IPS-18c (cell line): ENCODE results near the gene STIL.
"Not testable (repeated sequence)": the region's sequence is repeated elsewhere in the genome, so short reads cannot be mapped to it uniquely, and the experiment has no call there.

Source experiments
- H3K4me3 ChIP-seq: 2 replicates; pipeline ENCODE4 v1.7.0; 2013; ENCODE audit warnings: low read depth, mild to moderate bottlenecking, low read length, moderate library complexity; ENCODE audit not compliant: insufficient read depth
- H3K9me3 ChIP-seq: one replicate; pipeline ENCODE4 v1.6.1; 2013; ENCODE audit warnings: mild to moderate bottlenecking, low read length, moderate library complexity; ENCODE audit not compliant: control insufficient read depth, insufficient read depth

Gene STIL

GRCh38 chr1:47328992-47329391 is 15.0 kb upstream of the STIL start:
- H3K9me3 ChIP-seq, result no peaks in the 10 kb centered on the region
- no peak overlapping the region for H3K4me3 ChIP-seq

DNA sequence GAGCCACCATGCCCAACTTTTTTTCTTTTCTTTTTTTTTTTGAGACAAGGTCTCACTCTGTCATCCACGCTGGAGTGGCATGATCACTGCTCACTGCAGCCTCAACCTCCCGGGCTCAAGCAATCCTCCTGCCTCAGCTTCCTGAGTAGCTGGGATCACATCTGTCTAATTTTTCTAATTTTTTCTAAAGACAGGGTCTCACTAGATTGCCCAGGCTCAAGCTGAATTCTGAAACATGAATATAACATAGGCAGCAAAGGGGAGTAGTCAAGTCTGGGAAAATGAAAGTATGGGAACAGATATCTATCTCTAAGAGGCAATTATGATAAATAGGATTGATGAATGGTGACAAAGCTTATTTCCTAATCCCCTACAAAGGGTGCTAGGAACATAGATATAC is 12.3 kb upstream of the STIL start:
- H3K4me3 ChIP-seq, result no peak overlapping the region
- peaks cover 2% of the 10 kb centered on the region for H3K9me3 ChIP-seq

DNA sequence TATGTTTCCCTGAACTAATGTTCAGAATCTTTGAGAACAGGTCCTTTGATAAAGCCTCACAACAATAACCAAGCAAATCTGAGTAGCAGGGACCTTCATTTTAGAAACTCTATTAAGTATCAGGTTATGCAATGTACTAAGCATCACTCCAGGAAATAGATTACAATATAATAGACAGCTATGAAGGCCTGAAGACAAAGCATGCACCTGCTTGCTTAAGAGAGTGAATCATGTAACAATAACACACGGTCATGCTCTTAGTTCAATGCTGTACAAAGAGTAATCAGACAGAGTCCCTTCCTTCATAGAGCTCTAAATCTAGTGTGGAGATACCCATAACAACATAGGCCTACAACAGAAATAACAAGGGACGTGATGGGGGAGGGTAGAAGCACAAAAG is 11.6 kb upstream of the STIL start:
- no peak overlapping the region for H3K4me3 ChIP-seq
- H3K9me3 ChIP-seq, result peaks cover 2% of the 10 kb centered on the region

DNA sequence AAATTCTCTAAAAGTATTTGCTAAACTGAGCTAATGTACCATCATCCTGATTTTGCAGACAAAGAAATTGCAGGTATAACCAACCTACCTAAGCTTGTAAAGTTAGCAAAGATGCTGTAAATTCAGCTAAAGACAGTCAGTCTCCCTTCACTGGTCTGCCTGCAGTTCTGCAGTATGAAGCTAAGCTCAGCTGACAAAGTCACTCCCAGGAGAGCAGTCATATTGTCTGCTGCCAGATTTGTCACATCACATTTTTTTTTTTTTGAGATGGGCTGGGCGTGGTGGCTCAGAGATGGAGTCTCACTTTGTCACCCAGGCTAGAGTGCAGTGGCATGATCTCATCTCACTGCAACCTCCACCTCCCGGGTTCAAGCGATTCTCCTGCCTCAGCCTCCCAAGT is 10.7 kb upstream of the STIL start:
- H3K9me3 ChIP-seq, result peaks cover 2% of the 10 kb centered on the region
- no peak overlapping the region for H3K4me3 ChIP-seq

- peaks cover 2% of the 10 kb centered on the region for H3K9me3 ChIP-seq
- H3K4me3 ChIP-seq, result no peak overlapping the region
These were observed 9.7 kb upstream of the STIL start for GRCh38 chr1:47323599-47324031.

- not testable (repeated sequence) for H3K4me3 ChIP-seq, H3K9me3 ChIP-seq
These were observed 6.0 kb upstream of the STIL start for GRCh38 chr1:47319968-47320367.

DNA sequence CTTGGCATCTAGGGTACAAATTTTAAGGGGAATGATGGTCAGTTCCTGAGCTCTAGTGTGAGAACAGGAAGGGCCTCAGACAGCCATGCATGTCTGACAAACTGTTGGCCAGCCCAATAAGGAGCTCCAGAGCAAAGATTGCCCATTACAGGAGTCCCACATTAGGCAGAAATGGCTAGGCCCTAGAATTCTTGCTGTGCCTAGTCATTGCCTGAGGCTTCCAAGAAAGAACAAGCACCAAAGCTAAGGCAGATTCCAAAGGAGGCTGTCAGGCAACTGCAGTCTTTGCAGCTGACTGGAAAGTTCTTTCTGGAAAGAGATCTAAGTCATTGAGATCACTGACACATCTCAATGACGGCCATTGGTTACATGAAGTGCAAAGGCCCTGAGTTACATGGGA is 3.9 kb upstream of the STIL start:
- no peak overlapping the region for H3K4me3 ChIP-seq
- H3K9me3 ChIP-seq, result peaks cover 2% of the 10 kb centered on the region

GRCh38 chr1:47309427-47309826 is 4.5 kb downstream of the STIL start:
- Histone ChIP-seq H3K4me3 (no peak overlapping the region), H3K9me3 (no peaks in the 10 kb centered on the region)

- Histone ChIP-seq H3K4me3 (no peak overlapping the region), H3K9me3 (no peaks in the 10 kb centered on the region)
These were observed 11.5 kb downstream of the STIL start for GRCh38 chr1:47302472-47302871.

- Histone ChIP-seq H3K9me3 (no peaks in the 10 kb centered on the region), H3K4me3 (no peak overlapping the region)
These were observed 15.8 kb downstream of the STIL start for GRCh38 chr1:47298025-47298699.

DNA sequence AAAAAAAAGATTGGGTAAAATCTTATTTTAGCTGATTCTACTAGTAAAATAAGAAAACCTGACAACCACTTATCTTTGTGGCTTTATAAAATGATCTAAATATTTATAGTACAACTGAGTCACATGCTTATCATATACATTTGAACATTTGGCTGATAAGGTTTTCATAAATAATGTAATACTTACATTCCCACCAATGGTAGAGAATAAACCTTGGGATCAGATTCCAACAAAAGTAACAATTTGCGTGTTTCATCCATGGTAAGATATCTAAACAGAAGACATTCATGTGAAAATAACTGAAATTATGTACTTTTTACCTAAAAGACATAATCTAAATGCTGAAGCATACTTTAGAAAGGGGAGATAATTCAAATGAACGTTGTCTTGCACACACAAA is 18.4 kb downstream of the STIL start:
- H3K4me3 ChIP-seq, result no peak overlapping the region
- no peaks in the 10 kb centered on the region for H3K9me3 ChIP-seq

DNA sequence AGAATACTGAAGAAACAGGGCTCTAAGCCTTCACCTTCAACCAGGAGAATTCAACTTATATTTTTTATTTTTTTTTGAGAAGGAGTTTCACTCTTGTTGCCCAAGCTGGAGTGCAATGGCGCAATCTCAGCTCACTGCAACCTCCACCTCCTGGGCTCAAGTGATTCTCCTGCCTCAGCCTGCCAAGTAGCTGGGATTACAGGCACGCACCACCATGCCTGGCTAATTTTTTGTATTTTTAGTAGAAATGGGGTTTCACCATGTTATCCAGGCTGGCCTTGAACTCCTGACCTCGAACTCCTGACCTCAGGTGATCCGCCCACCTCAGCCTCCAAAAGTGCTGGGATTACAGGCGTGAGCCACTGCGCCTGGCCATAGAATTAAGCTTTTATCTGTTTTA is 19.1 kb downstream of the STIL start:
- not testable (repeated sequence) for H3K9me3 ChIP-seq, H3K4me3 ChIP-seq

GRCh38 chr1:47288116-47288515 is 25.8 kb downstream of the STIL start:
- H3K9me3 ChIP-seq, H3K4me3 ChIP-seq: not testable (repeated sequence)

DNA sequence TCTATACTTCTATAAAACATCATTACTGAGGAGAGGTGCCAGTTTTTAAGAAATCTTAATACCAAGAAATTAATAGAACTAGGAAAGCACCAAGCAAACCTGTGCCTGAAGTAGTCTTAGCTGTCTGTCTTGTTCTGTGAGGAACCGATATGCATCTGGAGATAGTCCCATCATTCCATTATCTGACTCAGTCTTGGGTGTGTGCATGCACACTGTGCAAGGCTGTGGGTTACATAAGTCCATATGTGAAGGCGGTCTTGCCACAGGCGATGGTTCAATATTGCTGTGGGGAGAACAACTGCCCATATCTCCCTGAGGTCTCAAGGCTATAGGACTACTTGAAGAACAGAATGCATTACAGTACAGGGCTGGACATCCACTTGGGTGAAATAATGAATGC is 33.8 kb downstream of the STIL start:
- no peak overlapping the region for H3K4me3 ChIP-seq
- no peaks in the 10 kb centered on the region for H3K9me3 ChIP-seq

DNA sequence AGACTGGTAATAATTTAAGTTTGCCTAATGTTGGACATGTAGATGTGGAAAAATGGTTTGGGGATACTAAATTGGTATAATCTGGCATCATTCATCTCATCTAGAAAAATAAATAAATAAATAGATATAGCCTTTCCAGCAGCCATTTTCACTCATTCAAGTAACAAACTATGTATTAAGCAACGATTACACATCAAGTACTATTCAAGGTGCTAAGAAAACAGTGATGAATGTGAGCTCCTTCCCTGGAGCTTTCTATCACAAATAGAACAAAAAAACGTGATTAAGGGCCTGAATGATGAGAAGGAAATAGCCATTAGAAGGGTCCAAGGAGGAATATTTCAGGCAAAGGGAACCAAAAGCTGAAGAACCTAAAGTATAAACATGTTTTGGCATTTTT is 37.1 kb downstream of the STIL start:
- no peaks in the 10 kb centered on the region for H3K9me3 ChIP-seq
- H3K4me3 ChIP-seq, result no peak overlapping the region

- H3K9me3 ChIP-seq, H3K4me3 ChIP-seq: not testable (repeated sequence)
These were observed 38.1 kb downstream of the STIL start for GRCh38 chr1:47275811-47276210.

DNA sequence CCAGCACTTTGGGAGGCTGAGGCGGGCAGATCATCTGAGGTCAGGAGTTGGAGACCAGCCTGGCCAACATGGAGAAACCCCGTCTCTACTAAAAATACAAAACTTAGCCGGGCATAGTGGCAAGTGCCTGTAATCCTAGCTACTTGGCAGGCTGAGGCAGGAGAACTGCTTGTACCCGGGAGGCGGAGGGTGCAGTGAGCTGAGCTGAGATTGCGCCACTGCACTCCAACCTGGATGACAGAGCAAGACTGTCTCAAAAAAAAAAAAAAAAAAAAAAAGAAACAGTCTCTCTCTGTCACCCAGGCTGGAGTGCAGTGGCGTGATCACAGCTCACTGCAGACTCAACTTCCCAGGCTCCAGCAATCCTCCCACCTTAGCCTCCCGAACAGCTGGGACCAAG is 48.4 kb downstream of the STIL start:
- not testable (repeated sequence) for H3K4me3 ChIP-seq, H3K9me3 ChIP-seq

DNA sequence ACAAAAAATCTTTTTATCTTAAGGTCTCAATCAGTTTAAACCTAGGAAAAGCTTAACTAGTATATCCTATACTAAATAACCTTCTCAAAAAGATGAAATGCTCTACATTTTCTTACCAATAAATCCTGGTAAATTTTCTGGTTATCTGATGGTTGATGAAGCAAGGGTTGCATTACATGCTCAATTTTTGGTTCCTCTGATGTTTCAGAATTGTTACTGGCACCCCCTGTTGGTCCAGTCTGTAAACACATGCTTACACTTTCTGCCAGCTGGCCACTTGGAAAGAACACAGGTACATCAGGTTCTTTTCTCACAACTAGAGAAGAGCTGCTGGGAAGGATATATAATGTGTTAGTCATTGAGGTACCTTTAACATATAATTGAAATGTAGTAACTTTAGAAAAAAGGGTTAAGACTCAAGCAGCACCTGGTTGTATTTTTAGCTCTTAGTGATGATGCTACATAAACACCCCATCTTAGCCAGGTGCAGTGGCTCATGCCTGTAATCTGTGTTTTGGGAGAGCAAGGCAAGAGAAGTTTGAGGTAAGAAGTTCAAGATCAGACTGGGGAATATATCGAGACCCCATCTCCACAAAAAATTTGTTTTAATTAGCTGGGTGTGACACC is 51.0 kb downstream of the STIL start:
- H3K9me3 ChIP-seq, result no peaks in the 10 kb centered on the region
- no peak overlapping the region for H3K4me3 ChIP-seq

GRCh38 chr1:47257224-47257623 is 56.7 kb downstream of the STIL start:
- no peak overlapping the region for H3K4me3 ChIP-seq
- H3K9me3 ChIP-seq, result no peaks in the 10 kb centered on the region
